PC-3 (cell line): ENCODE results near the gene MYO3B.

Experiments
- CTCF ChIP-seq: fragments of 300-600 bp; sonication (generic); conservative IDR thresholded peaks from 2 replicates; pipeline ENCODE4 v1.5.1; 2017; ENCODE audit warnings: antibody characterized with exemption, low read depth, mild to moderate bottlenecking, low read length
- EZH2 ChIP-seq: fragments of 300-600 bp; sonication (generic); IDR thresholded peaks from one replicate; pipeline ENCODE4 v1.6.1; 2017; ENCODE audit warnings: antibody characterized with exemption, mild to moderate bottlenecking, low read length; ENCODE audit not compliant: unreplicated experiment
- EZH2phosphoT487 ChIP-seq: fragments of 300-600 bp; sonication (generic); IDR thresholded peaks from 2 replicates; pipeline ENCODE4 v1.6.1; 2018; ENCODE audit warnings: mild to moderate bottlenecking, antibody characterized with exemption, low read length, borderline replicate concordance

GRCh38 chr2:170265321-170265720, 87.4 kb downstream of the MYO3B start:
- TF ChIP-seq CTCF (no peak), EZH2 (no peak), EZH2phosphoT487 (no peak)
